IMR-90 (cell line): ENCODE measurements around the gene WWP2. TPM values are rescaled to one million over a fixed set of nuclear protein-coding genes. Genes with fewer than 3 reads are reported as not detected.
A peak's percentile ranks its signal among the peaks of the same experiment; 100 is the strongest.

Experiments
- ATAC-seq: fragments of 200-7000 bp; cut with Tn5 transposase; 2 replicates; pipeline ENCODE4 v1.9.1; 2020; ENCODE audit warnings: low read depth, mild to moderate bottlenecking, moderate library complexity
- BruUV-seq: library from RNA; stranded (reverse); fragments of 400-500 nt; replicated peaks from 2 replicates; lab custom pipeline; 2021; lab: Mats Ljungman, UMichigan
- CTCF ChIA-PET: fragments of 300-600 bp; formaldehyde crosslinking; extraction: SDS; loops from one replicate; lab custom pipeline; 2021; ENCODE audit warnings: antibody characterized with exemption; lab: Yijun Ruan, JAX
- POLR2A ChIA-PET: fragments of 300-600 bp; sonication (Branson Sonifier 250); formaldehyde crosslinking; loops from one replicate; lab custom pipeline; 2022; ENCODE audit warnings: antibody characterized with exemption; ENCODE audit not compliant: unreplicated experiment; lab: Charles Lee
- DNase-seq: peaks from one replicate; pipeline ENCODE4 v3.0.0; 2013
- H2AFZ ChIP-seq: replicated peaks from 2 replicates; pipeline ENCODE3; 2013; ENCODE audit warnings: low read length, mild to moderate bottlenecking; ENCODE audit not compliant: poor library complexity
- H2AK5ac ChIP-seq: 2 replicates; pipeline ENCODE4 v1.6.1; 2013; ENCODE audit warnings: low read depth, low read length, inconsistent platforms
- H2AK9ac ChIP-seq: replicated peaks from 2 replicates; pipeline ENCODE3; 2013; ENCODE audit warnings: mild to moderate bottlenecking, low read depth, low read length, moderate library complexity; ENCODE audit not compliant: poor library complexity
- H2BK120ac ChIP-seq: 2 replicates; pipeline ENCODE4 v1.6.1; 2013; ENCODE audit warnings: low read depth, low read length, inconsistent platforms
- H2BK15ac ChIP-seq: 3 replicates; pipeline ENCODE4 v1.6.1; 2013; ENCODE audit warnings: low read depth, low read length, inconsistent platforms
- H2BK20ac ChIP-seq: 2 replicates; pipeline ENCODE4 v1.6.1; 2013; ENCODE audit warnings: low read depth, mild to moderate bottlenecking, inconsistent platforms, low read length, moderate library complexity
- H2BK5ac ChIP-seq: 2 replicates; pipeline ENCODE4 v1.6.1; 2013; ENCODE audit warnings: mild to moderate bottlenecking, low read depth, low read length, inconsistent platforms; ENCODE audit not compliant: poor library complexity, severe bottlenecking
- H3K14ac ChIP-seq: replicated peaks from 2 replicates; pipeline ENCODE4 v1.6.1; 2013; ENCODE audit warnings: low read depth, low read length, inconsistent platforms
- H3K18ac ChIP-seq: 2 replicates; pipeline ENCODE4 v1.6.1; 2013; ENCODE audit warnings: low read depth, low read length, control low read depth
- H3K23ac ChIP-seq: 2 replicates; pipeline ENCODE4 v1.6.1; 2013; ENCODE audit warnings: low read depth, low read length, inconsistent platforms
- H3K27ac ChIP-seq: 2 replicates; pipeline ENCODE4 v1.5.1; 2013; ENCODE audit warnings: mild to moderate bottlenecking, control low read depth, low read length; ENCODE audit not compliant: insufficient read depth
- H3K27me3 ChIP-seq: 2 replicates; pipeline ENCODE4 v1.6.1; 2013; ENCODE audit warnings: low read length; ENCODE audit not compliant: control insufficient read depth, insufficient read depth
- H3K36me3 ChIP-seq: 2 replicates; pipeline ENCODE4 v1.6.1; 2013; ENCODE audit warnings: low read length, mixed read lengths; ENCODE audit not compliant: control insufficient read depth, insufficient read depth
- H3K4ac ChIP-seq: 2 replicates; pipeline ENCODE4 v1.6.1; 2013; ENCODE audit warnings: low read depth, low read length, inconsistent platforms
- H3K4me1 ChIP-seq: 2 replicates; pipeline ENCODE4 v1.6.1; 2013; ENCODE audit warnings: low read length, mixed read lengths; ENCODE audit not compliant: control insufficient read depth, insufficient read depth
- H3K4me2 ChIP-seq: 2 replicates; pipeline ENCODE4 v1.6.1; 2013; ENCODE audit warnings: low read depth, mild to moderate bottlenecking, control low read depth, low read length, moderate library complexity
- H3K4me3 ChIP-seq: 2 replicates; pipeline ENCODE4 v1.5.1; 2013; ENCODE audit warnings: low read depth, mild to moderate bottlenecking, control low read depth, low read length, moderate library complexity; ENCODE audit not compliant: insufficient read depth
- H3K56ac ChIP-seq: 2 replicates; pipeline ENCODE4 v1.6.1; 2013; ENCODE audit warnings: low read length, inconsistent platforms; ENCODE audit not compliant: insufficient read depth; ENCODE audit errors: extremely low read depth
- H3K79me1 ChIP-seq, 2 experiments: 2 replicates each; pipeline ENCODE4 v1.6.1; 2013; ENCODE audit warnings: low read length in 2 of 2, inconsistent platforms in 1 of 2, low read depth in 1 of 2
- H3K9ac ChIP-seq: 2 replicates; pipeline ENCODE4 v1.6.1; 2013; ENCODE audit warnings: low read depth, low read length, control low read depth
- H3K9me1 ChIP-seq: 2 replicates; pipeline ENCODE4 v1.6.1; 2013; ENCODE audit warnings: low read length, inconsistent platforms; ENCODE audit not compliant: insufficient read depth
- H3K9me3 ChIP-seq: 2 replicates; pipeline ENCODE4 v1.6.1; 2013; ENCODE audit warnings: low read length; ENCODE audit not compliant: control insufficient read depth, insufficient read depth
- H4K20me1 ChIP-seq: 2 replicates; pipeline ENCODE4 v1.6.1; 2013; ENCODE audit warnings: low read length, inconsistent platforms; ENCODE audit not compliant: insufficient read depth
- H4K5ac ChIP-seq: 2 replicates; pipeline ENCODE4 v1.6.1; 2013; ENCODE audit warnings: mild to moderate bottlenecking, low read depth, low read length, control low read depth
- H4K8ac ChIP-seq, 2 experiments: 2 replicates each; pipeline ENCODE4 v1.6.1; 2013; ENCODE audit warnings: low read depth in 2 of 2, low read length in 2 of 2, control low read depth in 1 of 2, inconsistent platforms in 1 of 2
- H4K91ac ChIP-seq: 2 replicates; pipeline ENCODE4 v1.6.1; 2013; ENCODE audit warnings: low read depth, low read length, inconsistent platforms; ENCODE audit not compliant: insufficient read depth
- CEBPB ChIP-seq: IDR thresholded peaks from 2 replicates; pipeline ENCODE4 v1.6.1; 2012; ENCODE audit warnings: low read depth, low read length, improper control_type of control experiment
- CHD1 ChIP-seq: IDR thresholded peaks from 2 replicates; pipeline ENCODE4 v1.6.1; 2012; ENCODE audit warnings: low read depth, low read length, improper control_type of control experiment
- FOS ChIP-seq: fragments of 150-350 bp; IDR thresholded peaks from 2 replicates; pipeline ENCODE4 v1.6.1; 2016; ENCODE audit warnings: low read depth, low read length
- MAZ ChIP-seq: IDR thresholded peaks from 2 replicates; pipeline ENCODE4 v1.6.1; 2012; ENCODE audit warnings: low read depth, mild to moderate bottlenecking, low read length, improper control_type of control experiment, moderate library complexity, borderline replicate concordance
- MXI1 ChIP-seq: IDR thresholded peaks from 2 replicates; pipeline ENCODE4 v1.6.1; 2012; ENCODE audit warnings: low read depth, mild to moderate bottlenecking, low read length, moderate library complexity, borderline replicate concordance
- NFE2L2 ChIP-seq: fragments of 150-350 bp; IDR thresholded peaks from 2 replicates; pipeline ENCODE4 v1.6.1; 2016; ENCODE audit warnings: low read depth, mild to moderate bottlenecking, low read length
- POLR2A ChIP-seq: IDR thresholded peaks from 2 replicates; pipeline ENCODE4 v1.6.1; 2012; ENCODE audit warnings: mild to moderate bottlenecking, low read depth, low read length
- RAD21 ChIP-seq: IDR thresholded peaks from 2 replicates; pipeline ENCODE4 v1.6.1; 2012; ENCODE audit warnings: low read length, improper control_type of control experiment
- RCOR1 ChIP-seq: IDR thresholded peaks from 2 replicates; pipeline ENCODE4 v1.6.1; 2012; ENCODE audit warnings: mild to moderate bottlenecking, low read length, improper control_type of control experiment; ENCODE audit not compliant: insufficient replicate concordance
- WGBS, 2 experiments: methylation state at CpG; one replicate each; pipeline versions ENCODE4 v1.1.5 to v1.1.7; 2013; ENCODE audit warnings: missing lambda C conversion rate in 2 of 2; ENCODE audit not compliant: insufficient read length in 1 of 2; ENCODE audit errors: extremely low coverage in 2 of 2; 5-methylcytosine and 5-hydroxymethylcytosine counted together
- dilution Hi-C: fragments of 300-500 bp; cut with HindIII; formaldehyde crosslinking; loops from one replicate; pipeline ENCODE4 v1.14.3; 2018; ENCODE audit warnings: low sequenced_read_pairs; ENCODE audit not compliant: unreplicated experiment
- in situ Hi-C: fragments of 300-500 bp; cut with MboI; formaldehyde crosslinking; loops from 3 replicates; pipeline ENCODE4 v1.14.3; 2019; ENCODE audit warnings: low sequenced_read_pairs, inconsistent platforms, mixed read lengths
- intact Hi-C: fragments of 100-400 bp; cut with micrococcal nuclease; formaldehyde crosslinking; loops from 2 replicates; pipeline ENCODE4 v1.10.0; 2022
- polyA plus RNA-seq, 3 experiments: library from polyadenylated mRNA; depleted of rRNA; stranded (reverse); fragments of >200 nt; gene quantifications; 2 replicates each; pipeline ENCODE4 v1.2.3, GENCODE V29; 2012; ENCODE audit warnings: low replicate concordance in 1 of 3
- total RNA-seq: library from RNA; depleted of rRNA; stranded (reverse); fragments of >200 nt; gene quantifications from 2 replicates; pipeline ENCODE4 v1.2.3, GENCODE V29; 2012
- TF ChIP-seq, protein P1 (sequence below): fragments of 150-350 bp; IDR thresholded peaks from 2 replicates; pipeline ENCODE4 v1.6.1; 2017; ENCODE audit warnings: mild to moderate bottlenecking, antibody characterized with exemption, low read length, low read depth

The WWP2 gene
- total and polyA plus RNA-seq, 2 of the 4 experiments (the other 2 are of a cell fraction) = 12.7 to 13.7 TPM

DNA sequence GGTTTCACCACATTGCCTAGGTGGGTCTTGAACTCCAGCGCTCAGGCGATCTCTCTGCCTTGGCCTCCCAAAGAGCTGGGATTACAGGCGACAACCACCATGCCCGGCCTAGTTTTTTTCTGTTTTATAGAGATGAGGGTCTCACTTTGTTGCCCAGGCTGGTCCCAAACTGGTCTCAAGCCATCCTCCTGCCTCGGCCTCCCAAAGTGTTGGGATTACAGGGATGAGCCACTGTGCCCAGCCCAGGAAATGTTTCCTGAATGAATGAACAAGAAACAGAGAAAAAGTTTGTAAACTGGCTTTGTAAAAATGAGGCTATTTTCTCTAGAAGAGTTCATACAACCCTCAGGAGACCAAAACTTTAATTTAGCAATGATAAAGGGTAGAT lies 68.0 kb downstream of the WWP2 start:
- no peaks in the 10 kb centered on the region for H3K27me3 ChIP-seq
- H2BK5ac ChIP-seq = peak overlapping the region; percentile 52
- H3K36me3 ChIP-seq = 0 out of 2 replicates have a peak, but pooled peaks cover 1% of the 10 kb centered on the region
- peak overlapping the region; percentile 68; the same call in 1 of the 2 replicates for H2AK5ac ChIP-seq
- peaks cover 20% of the 10 kb centered on the region for H3K4me1 ChIP-seq
- peak overlapping the region; percentile 65; the same call in 1 of the 2 replicates for H3K18ac ChIP-seq
- peak overlapping the region; percentile 75 for H3K4ac ChIP-seq
- peaks cover 4% of the 10 kb centered on the region; the same call in 1 of the 2 replicates for H4K20me1 ChIP-seq
- ChIA-PET POLR2A (no interaction called here), CTCF (no interaction called here)
- H2AFZ ChIP-seq = no peak overlapping the region
- in situ Hi-C loops = no loop called here
- no TSS peak for BruUV-seq
- peak overlapping the region; percentile 17 for H2AK9ac ChIP-seq
- dilution Hi-C loops = no loop called here
- peaks cover 3 to 23% of the 10 kb centered on the region in 2 experiments for H3K79me1 ChIP-seq
- no peak overlapping the region; the same call in 1 of the 2 replicates for H3K27ac ChIP-seq
- no peak overlapping the region for H3K4me2 ChIP-seq
- H4K8ac ChIP-seq = peak overlapping the region in 1 of 2 experiments; percentile 79; a peak in 3 of 4 replicates
- H3K9me3 ChIP-seq = no peaks in the 10 kb centered on the region
- intact Hi-C loops = loop anchor here (5.0 kb wide), 1 partner anchor 72 kb away; no protein-coding TSS in a partner anchor
- ATAC-seq (no peak), DNase-seq (no peak)
- no peak overlapping the region for H3K9ac ChIP-seq
- no CpG with 5 or more reads among the region's 5 CpGs for WGBS, 2 experiments
- H3K56ac ChIP-seq = no peak overlapping the region
- H3K14ac ChIP-seq = peak overlapping the region; percentile 77; the same call in 1 of the 2 replicates
- peak overlapping the region; percentile 76; the same call in 1 of the 2 replicates for H2BK120ac ChIP-seq
- no peak overlapping the region for H4K91ac ChIP-seq
- H3K9me1 ChIP-seq = peaks cover 16% of the 10 kb centered on the region
- 0 out of 2 replicates have a peak overlapping the region, but pooled peaks have one; percentile 94 for H4K5ac ChIP-seq
- 0 out of 2 replicates have a peak overlapping the region, but pooled peaks have one; percentile 51 for H2BK20ac ChIP-seq
- H2BK15ac ChIP-seq = 0 out of 3 replicates have a peak overlapping the region, but pooled peaks have one; percentile 2
- TF ChIP-seq, protein P1, sequence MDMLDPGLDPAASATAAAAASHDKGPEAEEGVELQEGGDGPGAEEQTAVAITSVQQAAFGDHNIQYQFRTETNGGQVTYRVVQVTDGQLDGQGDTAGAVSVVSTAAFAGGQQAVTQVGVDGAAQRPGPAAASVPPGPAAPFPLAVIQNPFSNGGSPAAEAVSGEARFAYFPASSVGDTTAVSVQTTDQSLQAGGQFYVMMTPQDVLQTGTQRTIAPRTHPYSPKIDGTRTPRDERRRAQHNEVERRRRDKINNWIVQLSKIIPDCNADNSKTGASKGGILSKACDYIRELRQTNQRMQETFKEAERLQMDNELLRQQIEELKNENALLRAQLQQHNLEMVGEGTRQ = no peak
- no peak for TF ChIP-seq MXI1
- no peak for TF ChIP-seq NFE2L2
- no peak for TF ChIP-seq CEBPB
- TF ChIP-seq FOS = no peak
- no peak for TF ChIP-seq MAZ
- TF ChIP-seq RCOR1 = no peak
- no peak for TF ChIP-seq POLR2A
- TF ChIP-seq RAD21 = no peak
- no peak for TF ChIP-seq CHD1
- peak overlapping the region; percentile 70; the same call in 1 of the 2 replicates for H3K23ac ChIP-seq
- H3K4me3 ChIP-seq = no peak overlapping the region
